Right ventricle myocardium superior (tissue), 1 donor: ENCODE measurements around the gene ZNF362. TPM values are rescaled to one million over a fixed set of nuclear protein-coding genes. Genes with fewer than 3 reads are reported as not detected.

Experiments
- ATAC-seq: fragments of 200-7000 bp; cut with Tn5 transposase; one replicate; pipeline ENCODE4 v1.9.1; 2020; ENCODE audit warnings: mild to moderate bottlenecking; ENCODE audit not compliant: poor library complexity
- DNase-seq: peaks from one replicate; pipeline ENCODE4 v3.0.0-alpha.2; 2020
- intact Hi-C: fragments of 100-400 bp; cut with DNase I; formaldehyde crosslinking; loops from one replicate; pipeline ENCODE4 v1.11.2; 2022
- total RNA-seq: library from RNA; stranded (reverse); fragmentation: NEBNext Ultra II Directional; extraction: Animal tissue kit (Norgen Biotek cat#: 25700); gene quantifications from one replicate; pipeline ENCODE4 v1.2.1, GENCODE V29; 2021
- donor health status: DM: no; HTN: yes; CAD: no; lungs with severe emphysema.

Gene ZNF362
- total RNA-seq, 1 donor from 2014 or later = 30.1 TPM

DNA sequence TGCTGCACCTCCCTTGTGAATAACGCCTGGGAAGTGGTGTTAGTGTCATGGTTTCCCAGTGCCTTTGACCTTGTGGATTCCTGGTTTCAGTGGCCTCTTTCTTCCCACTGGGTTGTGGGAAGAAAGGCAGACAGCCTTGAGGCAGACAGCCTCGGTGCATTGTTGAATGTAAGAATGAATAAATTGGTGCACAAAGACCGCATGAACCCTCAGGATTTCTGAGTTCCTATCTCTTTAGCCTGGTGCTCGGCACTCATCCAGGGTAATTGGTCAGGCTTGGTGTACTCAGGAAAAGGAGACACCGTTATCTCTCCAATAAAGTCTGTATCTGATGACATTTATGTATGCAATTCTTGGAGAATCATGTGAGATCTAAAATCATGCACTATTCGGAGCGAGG, 5.1 kb downstream of the ZNF362 start:
- ATAC-seq (no peak), DNase-seq (no peak)
- intact Hi-C loops = no loop called here

DNA sequence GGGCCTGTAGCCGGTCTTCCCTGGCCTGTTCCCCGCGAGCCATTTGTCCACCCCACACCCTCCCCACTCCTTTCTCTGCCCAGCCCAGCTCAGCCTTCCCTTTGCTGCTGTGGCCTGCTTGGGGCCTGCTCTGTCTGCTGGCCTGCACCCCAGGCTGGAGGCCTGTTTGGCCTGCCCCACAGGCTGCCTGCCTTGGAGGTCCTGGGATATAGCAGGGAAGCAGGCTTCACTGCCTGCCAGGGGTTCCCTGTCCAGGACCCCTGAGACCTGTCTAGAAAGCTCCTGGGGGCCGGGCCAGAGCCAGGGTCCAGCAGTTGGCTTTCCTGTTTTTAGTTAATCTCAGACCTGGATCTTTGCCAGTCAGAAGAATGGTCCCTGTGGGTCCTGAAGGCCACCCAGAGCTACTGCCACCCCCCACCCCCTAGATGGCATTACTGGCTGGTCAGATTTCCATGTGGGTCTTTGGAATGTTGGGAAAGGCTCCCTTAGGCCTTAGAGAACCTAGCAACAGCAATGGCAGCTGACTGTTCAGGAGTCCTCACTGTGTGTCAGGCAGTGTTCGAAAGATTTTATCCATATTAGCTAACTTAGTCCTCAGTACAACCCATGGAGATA, 7.7 kb downstream of the ZNF362 start:
- no peak for ATAC-seq
- intact Hi-C loops = no loop called here
- no peak for DNase-seq

DNA sequence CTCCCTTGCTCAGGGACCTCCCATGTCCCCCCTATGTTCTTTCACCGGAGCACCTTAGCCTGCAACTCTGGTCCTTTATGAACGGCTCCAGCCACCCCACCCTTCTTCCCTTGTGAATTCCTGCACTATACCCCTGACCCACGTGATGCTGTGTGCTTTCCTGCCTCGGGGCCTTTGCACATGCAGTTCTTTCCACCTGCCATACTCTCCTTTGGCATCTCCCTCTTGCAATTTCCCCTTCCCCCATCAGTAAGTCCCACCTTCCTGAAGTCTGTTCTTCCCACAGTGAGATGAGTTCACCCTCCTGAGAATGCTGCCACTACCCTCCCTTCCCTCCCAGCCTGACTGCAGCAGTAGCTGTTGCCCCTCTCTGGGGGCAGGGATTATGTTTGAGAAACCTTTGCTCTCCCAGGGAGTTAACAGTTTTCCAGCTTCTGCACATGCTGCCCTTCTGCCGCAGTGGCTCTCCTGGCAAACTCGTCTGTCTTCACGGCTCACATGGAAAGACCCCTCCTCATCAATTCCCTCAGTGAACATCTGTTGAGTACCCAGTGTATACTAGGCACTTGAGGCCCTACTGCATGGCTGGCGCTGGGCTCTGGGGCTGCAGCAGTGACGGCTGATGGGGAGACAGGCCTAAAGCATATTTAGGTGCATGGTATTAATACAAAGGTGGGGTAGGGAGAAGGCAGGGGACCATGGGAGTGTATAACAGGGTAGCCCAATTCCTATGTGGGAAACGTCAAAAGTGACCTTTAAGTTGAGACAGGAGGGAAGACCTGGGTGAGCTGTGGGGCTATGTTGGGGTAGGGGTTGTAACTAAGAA, 9.7 kb downstream of the ZNF362 start:
- DNase-seq (no peak), ATAC-seq (no peak)
- intact Hi-C loops = no loop called here

DNA sequence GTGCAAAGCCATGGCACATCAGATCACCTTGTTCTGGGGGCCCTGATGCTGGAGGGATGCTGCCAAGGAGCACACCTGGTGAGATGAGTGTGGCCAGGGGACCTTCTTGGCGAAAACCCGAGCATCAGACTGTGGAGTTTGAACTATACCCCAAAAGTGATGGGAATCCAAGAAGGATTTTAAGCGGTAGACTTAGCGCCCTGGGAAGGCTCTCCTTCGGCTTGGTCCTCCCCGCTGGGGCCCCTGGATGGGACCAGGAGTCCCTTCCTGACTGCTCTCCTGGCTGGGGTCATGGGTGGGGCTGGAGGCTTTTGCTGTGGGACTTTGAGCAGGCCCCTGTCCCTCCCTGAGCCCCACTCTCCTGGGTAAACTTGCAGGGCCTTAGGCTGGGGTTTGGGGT, 10.5 kb downstream of the ZNF362 start:
- intact Hi-C loops = no loop called here
- ATAC-seq (no peak), DNase-seq (no peak)

DNA sequence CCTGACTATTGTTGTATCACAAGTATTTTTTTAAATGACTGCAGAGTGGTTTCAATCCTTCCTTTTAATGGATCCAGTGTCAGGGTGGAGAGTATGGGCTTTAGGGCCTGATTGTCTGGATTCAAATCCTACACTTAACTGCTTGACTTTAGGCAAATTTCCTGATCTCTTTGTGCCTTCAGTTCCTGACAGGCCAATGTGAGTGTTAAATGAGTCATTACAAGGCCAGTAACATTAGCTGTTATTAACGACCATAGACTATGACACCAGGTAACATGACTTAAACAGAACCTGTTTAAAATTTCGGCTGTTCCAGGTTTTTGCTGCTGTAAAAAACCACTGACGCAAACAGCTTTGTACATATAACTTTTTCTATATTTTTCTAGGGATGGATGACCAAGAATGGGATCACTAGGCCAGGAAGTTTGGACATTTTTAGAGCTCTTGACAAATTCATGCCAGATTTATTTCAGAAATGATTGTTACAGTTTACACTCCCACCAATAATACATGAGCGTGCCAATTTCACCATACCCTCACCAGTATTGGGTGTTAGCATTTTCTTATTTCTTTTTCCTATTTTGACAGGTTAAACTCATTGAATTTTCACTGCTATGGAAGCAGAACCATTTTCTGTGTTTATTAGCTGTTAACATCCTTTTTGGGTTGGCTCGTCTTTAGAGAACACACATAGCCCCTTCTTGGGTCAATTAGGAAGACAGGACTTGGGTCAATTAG, 11.3 kb downstream of the ZNF362 start:
- intact Hi-C loops = no loop called here
- no peak for ATAC-seq
- DNase-seq = no peak

DNA sequence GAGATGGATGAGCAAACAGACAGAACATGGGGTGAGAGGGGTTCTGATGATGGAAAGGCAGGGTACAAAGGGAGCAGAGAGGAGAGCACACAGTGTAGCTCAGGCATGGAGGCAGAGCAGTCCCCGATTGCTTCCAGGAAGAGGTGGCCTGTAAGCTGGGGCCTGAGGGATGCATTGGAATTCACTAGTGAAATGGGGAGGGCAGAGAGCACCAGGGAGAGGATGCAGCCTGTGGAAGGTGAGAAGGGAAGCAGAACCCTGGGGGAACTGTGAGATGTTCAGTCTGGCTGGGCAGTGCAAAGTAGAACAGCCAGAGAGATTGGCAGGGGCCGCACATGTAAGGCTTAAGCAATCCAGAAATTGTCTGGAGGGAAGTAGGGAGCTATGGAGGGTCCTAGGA, 12.2 kb downstream of the ZNF362 start:
- intact Hi-C loops = no loop called here
- no peak for ATAC-seq
- DNase-seq = no peak

DNA sequence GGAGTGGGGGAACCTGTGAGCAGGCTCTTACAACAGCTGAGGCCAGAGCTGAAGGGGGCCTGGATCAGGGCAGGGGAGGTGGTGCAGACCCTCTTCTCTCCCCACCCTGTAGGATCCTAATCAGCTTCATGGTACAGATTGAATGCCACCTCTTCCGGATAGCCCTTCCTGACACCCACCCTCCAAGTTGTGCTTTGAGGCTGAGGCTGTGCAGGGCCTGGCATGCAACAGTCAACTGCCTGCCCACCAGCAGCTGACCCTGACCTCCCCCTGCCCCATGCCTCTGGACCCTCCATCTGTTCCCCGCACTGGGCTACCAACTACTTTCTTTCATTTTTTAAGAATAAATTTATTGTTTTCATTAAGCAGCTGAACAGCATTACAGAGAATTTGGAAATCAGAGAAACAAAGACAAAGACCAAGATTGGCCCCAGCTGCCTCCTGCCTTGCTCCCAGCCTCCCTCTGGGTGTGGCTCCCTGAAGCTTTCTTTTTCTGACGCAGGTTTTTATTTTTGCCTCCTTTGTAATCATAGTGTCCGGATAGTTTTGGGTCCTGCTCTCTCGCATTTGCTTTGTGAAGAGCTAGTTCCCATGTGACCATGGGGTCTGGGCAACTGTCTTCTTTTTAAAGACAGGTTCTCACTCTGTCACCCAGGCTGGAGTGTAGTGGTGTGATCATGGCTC, 12.8 kb downstream of the ZNF362 start:
- no peak for DNase-seq
- intact Hi-C loops = no loop called here
- peak; percentile 58 for ATAC-seq

DNA sequence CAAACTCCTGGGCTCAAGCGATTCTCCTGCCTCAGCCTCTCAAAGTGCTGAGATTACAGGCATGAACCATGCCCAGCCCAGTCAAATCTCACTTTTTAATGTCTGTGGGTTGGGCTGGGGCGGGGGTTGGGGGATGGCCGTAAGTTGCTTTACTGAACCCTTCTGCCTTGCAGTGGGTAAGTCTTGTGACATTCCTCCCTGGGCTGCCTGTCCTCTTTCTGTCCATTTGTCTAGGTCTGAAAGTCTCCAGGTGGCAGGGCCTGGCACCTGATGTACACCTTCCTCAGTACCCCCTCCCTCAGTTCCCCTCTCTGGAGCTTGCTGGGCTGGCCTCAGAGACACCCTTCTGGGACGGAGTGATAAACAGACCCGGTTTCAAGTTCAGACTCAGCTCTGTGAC, 13.3 kb downstream of the ZNF362 start:
- no peak for ATAC-seq
- intact Hi-C loops = no loop called here
- DNase-seq = no peak

DNA sequence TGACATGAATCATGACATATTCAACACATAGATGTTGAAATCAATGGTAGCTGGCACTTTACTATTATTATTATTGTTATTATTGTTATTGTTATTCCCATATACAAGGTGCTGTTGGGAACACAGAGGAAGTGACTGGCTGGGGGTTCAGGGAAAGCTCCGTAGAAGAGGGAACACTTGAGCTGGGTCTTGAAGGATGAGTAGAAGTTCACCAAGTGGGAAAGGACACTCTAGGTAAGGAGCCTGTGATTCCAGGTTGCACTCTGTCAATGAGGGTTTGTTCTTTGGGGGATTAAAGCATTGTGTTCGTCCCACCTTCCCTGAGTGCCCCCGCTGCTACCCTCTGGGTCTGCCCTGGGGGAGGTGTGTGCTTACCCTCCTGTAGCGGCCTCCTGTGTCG, 14.1 kb downstream of the ZNF362 start:
- DNase-seq (no peak), ATAC-seq (no peak)
- intact Hi-C loops = no loop called here

DNA sequence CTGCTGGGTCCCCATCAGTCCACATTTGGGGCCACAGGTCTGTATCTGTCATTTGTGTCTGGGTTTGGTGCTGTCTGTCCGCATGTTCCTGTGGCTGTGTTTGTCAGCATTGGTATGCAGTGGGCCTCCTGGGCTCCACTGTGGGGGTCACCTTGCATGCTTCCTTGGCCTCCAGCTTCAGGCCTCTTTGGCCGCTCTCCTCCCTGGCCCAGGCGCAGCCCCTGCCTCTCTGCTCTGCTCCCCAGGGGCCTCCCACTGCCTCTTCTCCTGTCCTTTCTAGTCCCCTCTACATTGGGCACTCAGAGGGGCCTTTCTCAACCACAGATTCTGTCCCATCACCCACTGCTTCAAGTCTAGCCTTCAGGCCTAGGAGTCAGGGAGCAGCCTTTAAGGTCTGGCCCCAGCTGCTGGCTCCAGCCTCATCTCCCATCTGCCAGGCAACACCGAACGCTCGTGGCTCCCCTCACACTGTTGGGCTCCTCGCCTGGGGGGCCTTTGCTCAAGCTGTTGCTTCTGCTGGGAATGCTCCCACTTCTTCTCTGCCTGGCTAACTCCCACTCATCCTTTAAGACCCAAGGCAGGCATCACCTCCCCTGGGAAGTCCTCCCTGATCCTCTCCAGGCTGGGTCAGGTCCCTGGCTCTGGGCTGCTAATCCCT, 14.6 kb downstream of the ZNF362 start:
- DNase-seq (no peak), ATAC-seq (no peak)
- intact Hi-C loops = no loop called here

DNA sequence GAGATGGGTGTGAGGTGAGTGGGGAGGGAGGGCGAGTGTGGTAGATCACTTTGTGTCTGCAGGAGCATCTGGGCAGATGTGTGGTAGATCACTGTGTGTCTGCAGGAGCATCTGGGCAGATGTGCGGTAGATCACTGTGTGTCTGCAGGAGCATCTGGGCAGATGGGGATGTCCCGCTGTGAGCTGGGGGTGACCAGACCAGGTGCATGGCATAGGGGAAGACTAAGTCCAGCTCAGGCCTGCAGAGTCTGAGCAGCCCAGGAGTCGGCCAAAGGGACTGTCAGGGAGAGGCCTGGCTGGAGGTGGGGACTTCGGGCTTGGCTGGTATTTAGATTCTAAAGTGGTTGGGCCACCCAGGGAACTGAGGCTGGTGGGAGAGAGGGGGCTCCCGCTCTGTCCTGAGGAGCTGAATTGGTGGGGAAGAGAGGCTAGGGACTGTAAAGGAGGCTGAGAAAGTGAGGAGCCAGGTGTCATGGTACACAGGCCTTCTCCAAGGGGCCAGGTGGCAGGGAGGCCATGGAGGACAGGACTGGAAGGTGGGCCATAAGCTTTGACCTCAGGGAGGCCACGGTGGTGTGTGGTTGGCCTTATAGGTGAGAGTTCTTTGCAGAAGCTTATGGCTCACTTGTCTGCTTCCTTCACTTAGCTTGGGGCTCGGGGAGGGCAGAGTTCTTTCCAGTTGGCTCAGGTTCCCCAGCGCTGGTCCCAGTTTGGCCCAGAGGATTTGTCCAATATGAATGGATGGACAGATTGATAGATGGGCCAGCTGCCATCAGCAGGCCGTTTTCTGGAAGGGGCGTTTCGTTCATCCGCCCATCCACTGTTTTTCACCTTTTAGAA, 15.6 kb downstream of the ZNF362 start:
- no peak for ATAC-seq
- intact Hi-C loops = no loop called here
- no peak for DNase-seq

DNA sequence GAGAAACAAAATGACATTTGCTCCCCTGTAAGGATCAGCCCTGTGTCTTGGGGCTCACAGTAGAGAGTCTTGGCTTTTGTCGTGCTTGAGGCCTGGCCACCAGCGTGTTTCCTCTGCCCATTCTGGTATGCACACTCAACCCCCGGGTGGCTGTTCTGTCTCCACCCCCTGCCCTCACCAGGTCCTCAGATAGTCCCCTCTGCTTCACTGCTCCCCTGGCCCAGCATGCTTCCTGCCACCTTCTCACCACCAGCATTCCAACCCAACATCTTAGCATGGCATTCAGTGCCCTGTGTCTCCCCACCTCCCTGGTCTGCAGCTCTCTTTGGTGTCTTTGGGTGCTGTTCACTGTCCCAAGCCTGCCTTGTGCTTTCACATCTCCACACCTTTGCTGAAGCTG, 16.2 kb downstream of the ZNF362 start:
- DNase-seq (no peak), ATAC-seq (no peak)
- intact Hi-C loops = no loop called here

DNA sequence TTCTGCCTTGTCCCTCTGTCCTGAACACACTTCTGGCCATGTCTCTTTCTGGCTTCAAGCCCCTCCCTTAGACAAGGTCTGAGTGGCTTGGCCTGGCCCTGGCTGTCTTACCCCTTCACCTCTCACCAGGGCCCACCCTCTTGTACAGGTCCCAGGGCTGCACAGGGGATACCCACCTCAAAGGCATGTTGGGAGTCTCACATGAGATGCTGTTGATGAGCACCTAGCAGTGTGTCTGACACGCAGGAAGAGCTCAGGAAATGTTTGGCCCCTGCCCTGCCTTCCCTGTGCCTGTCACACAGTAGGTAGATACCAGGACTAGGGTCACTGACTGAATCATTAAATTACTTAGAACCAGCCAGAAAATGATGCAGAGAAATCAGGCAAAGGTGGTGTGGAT, 16.6 kb downstream of the ZNF362 start:
- ATAC-seq (no peak), DNase-seq (no peak)
- intact Hi-C loops = no loop called here

DNA sequence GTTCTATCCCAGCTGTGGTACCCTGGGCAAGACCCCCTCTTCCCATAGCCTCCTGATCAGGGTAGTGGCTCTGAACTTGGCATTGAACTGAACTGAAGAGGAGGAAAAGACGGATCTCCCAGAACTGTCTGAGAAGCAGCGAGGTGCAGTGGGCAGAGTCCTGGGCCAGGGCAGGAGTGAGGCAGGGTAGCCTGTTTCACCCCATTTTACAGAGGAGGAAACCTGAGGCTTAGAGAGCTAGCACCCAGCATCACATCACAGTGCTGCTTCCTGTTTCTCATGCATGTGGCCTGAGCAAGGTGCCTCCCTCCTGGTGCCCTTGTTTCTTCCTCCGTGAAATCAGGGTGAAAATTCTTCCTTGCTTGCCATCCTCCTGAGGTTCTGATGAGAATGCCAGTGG, 17.1 kb downstream of the ZNF362 start:
- no peak for ATAC-seq
- intact Hi-C loops = no loop called here
- DNase-seq = no peak

DNA sequence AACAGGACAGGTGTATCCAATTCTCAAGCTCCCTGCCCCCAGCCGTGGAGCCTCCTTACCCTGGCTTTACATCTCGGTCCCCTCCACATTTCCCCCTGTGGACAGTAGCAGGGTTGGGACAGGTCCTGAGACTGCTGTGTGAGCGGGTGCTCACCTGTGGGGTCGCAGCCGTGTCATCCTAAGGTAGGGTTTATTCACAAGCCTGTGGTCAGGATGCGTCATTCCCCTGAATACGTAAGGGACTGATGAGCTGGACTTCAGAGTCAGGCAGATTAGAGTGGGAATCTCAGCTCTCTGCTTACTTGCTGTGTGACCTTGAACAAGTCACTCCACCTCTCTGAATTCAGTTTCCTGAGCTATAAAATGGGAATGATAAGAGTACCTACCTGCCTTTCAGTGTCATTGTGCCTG, 17.7 kb downstream of the ZNF362 start:
- DNase-seq = no peak
- intact Hi-C loops = no loop called here
- no peak for ATAC-seq

DNA sequence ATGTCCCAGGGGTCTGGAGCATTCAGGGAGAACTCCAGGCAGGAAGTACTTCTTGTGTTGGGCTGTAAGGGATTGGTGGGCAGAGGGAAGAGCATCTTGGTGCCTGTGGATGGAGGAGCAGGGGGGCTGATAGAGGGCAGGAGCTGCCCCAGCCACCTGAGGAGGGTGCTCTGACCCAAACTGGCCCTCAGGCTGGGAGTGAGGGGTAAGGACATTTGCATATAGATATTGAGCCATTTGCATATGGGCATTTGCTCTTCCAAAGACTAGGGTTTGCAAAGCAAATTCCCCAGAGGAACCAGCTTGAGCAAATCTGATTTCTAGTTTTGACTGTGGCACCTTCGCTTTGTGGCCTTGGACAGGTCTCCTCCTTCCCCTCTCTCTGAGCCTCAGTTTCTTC, 18.2 kb downstream of the ZNF362 start:
- DNase-seq (no peak), ATAC-seq (no peak)
- intact Hi-C loops = no loop called here

DNA sequence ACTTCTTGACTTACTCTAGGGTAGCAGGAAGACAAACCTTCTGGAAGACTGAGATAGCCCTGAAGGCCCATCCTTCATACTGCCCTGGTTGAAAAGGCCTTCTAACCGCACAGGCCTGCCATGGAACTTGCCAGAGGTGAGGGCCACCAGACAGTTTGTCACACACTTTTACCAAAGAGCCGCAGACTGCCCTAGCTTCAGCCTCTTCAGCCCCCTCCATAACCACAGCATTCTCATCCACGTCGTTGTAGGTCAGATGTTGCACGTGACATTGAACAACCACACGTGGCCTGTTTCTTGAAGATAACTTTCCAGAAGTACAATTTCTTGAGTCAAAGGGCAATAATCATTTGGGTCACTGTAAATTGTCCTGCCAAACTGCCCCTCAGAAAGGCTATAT, 18.9 kb downstream of the ZNF362 start:
- ATAC-seq (no peak), DNase-seq (no peak)
- intact Hi-C loops = no loop called here
